Body of pancreas (tissue), 2 donors: Measurements from ENCODE around the gene COQ4. TPM values are rescaled to one million over a fixed set of nuclear protein-coding genes. Genes with fewer than 3 reads are reported as not detected.

Source experiments
- total RNA-seq, 2 donors: library from RNA; depleted of rRNA; stranded (reverse); fragments of >200 nt; gene quantifications; one replicate each; pipeline ENCODE4 v1.1.0, GENCODE V29; 2016

COQ4 gene
- total RNA-seq, 2 donors from 2014 or later, result 37.4 to 89.7 TPM

Other genes starting within 250 kb of the COQ4 start
- gene PTGES2, start 195.1 kb upstream of the COQ4 start, total RNA-seq, result 100 to 1,000 TPM in 1 of 2 donors, 10 to 100 TPM in 1; 55.8 to 145 TPM
- 10 to 100 TPM in 1 of 2 donors, 1 to 10 TPM in 1; 4.9 to 24.6 TPM for gene LCN2, start 173.4 kb upstream of the COQ4 start, total RNA-seq
- gene BBLN, start 162.6 kb upstream of the COQ4 start, total RNA-seq, result 100 to 1,000 TPM; 113 to 129 TPM
- gene CIZ1, start 131.3 kb upstream of the COQ4 start, total RNA-seq, result 10 to 100 TPM; 58.4 to 61.6 TPM
- gene DNM1, start 119.5 kb upstream of the COQ4 start, total RNA-seq, result 10 to 100 TPM; 13.0 to 29.0 TPM
- 100 to 1,000 TPM in 1 of 2 donors, 10 to 100 TPM in 1; 53.2 to 138 TPM for gene GOLGA2, start 46.8 kb upstream of the COQ4 start, total RNA-seq
- gene SWI5, start 46.6 kb upstream of the COQ4 start, total RNA-seq, result 10 to 100 TPM; 14.5 to 20.1 TPM
- 10 to 100 TPM in 1 of 2 donors, 1 to 10 TPM in 1; 6.3 to 11.4 TPM for gene TRUB2, start 392 bp upstream of the COQ4 start, total RNA-seq
- 10 to 100 TPM; 15.0 to 17.1 TPM for gene SLC27A4, start 17.7 kb downstream of the COQ4 start, total RNA-seq
- 10 to 100 TPM; 15.6 to 23.4 TPM for gene URM1, start 48.5 kb downstream of the COQ4 start, total RNA-seq
- 10 to 100 TPM; 28.0 to 42.0 TPM for gene CERCAM, start 98.0 kb downstream of the COQ4 start, total RNA-seq
- gene ODF2, start 133.2 kb downstream of the COQ4 start, total RNA-seq, result 10 to 100 TPM; 14.3 to 23.4 TPM
- 10 to 100 TPM in 1 of 2 donors, 1 to 10 TPM in 1; 8.3 to 11.5 TPM for gene GLE1, start 181.9 kb downstream of the COQ4 start, total RNA-seq
- gene SPTAN1, start 229.7 kb downstream of the COQ4 start, total RNA-seq, result 100 to 1,000 TPM; 119 to 248 TPM